ENCODE results near the gene TNXB. TPM values are rescaled to one million over a fixed set of nuclear protein-coding genes. Genes with fewer than 3 reads are reported as not detected.

Gene TNXB, protein sequence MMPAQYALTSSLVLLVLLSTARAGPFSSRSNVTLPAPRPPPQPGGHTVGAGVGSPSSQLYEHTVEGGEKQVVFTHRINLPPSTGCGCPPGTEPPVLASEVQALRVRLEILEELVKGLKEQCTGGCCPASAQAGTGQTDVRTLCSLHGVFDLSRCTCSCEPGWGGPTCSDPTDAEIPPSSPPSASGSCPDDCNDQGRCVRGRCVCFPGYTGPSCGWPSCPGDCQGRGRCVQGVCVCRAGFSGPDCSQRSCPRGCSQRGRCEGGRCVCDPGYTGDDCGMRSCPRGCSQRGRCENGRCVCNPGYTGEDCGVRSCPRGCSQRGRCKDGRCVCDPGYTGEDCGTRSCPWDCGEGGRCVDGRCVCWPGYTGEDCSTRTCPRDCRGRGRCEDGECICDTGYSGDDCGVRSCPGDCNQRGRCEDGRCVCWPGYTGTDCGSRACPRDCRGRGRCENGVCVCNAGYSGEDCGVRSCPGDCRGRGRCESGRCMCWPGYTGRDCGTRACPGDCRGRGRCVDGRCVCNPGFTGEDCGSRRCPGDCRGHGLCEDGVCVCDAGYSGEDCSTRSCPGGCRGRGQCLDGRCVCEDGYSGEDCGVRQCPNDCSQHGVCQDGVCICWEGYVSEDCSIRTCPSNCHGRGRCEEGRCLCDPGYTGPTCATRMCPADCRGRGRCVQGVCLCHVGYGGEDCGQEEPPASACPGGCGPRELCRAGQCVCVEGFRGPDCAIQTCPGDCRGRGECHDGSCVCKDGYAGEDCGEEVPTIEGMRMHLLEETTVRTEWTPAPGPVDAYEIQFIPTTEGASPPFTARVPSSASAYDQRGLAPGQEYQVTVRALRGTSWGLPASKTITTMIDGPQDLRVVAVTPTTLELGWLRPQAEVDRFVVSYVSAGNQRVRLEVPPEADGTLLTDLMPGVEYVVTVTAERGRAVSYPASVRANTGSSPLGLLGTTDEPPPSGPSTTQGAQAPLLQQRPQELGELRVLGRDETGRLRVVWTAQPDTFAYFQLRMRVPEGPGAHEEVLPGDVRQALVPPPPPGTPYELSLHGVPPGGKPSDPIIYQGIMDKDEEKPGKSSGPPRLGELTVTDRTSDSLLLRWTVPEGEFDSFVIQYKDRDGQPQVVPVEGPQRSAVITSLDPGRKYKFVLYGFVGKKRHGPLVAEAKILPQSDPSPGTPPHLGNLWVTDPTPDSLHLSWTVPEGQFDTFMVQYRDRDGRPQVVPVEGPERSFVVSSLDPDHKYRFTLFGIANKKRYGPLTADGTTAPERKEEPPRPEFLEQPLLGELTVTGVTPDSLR (N-terminal part only)
- total RNA-seq = 0.16 and 0.36 TPM in 2 replicates
- 0.39 TPM for polyA plus RNA-seq (2012)

DNA sequence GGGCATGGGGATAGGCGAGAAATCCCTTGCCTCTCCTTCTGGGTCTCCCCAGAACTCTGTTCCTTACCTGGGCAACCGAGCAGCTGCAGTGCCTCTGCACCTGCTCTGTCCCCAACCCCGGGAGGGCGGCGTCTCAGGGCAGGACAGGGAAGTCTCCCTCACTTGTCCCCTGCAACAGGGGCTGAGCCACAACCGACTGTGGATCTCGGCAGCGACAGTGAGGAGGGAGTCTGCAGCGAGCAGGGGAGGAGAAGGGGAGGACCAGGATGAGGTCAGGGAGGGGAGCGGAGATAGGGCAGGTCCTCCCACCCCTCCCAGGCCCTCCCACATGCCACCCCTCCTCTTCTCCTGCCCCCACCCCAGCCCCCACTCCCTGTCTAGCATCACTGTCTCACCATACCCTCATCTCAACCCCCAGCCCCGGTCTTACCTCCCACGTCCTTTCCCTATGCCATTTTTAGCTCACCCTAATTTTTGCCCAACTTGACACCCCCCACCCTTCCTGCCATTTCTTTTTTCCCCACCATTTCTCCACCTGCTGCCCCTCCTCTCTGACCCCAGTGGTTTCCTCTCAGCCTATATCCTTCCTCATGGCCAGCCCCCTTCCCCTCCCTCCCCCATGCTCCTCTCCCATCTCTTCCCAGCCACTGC, at the start of gene TNXB:
Gene TNXB (minus strand): TSS at position 225 of the 651 bp plus-strand sequence. CDS start 11,140 bp downstream, outside the sequence.
- DNase-seq (ENCODE audit: low read depth) = no peak

DNA sequence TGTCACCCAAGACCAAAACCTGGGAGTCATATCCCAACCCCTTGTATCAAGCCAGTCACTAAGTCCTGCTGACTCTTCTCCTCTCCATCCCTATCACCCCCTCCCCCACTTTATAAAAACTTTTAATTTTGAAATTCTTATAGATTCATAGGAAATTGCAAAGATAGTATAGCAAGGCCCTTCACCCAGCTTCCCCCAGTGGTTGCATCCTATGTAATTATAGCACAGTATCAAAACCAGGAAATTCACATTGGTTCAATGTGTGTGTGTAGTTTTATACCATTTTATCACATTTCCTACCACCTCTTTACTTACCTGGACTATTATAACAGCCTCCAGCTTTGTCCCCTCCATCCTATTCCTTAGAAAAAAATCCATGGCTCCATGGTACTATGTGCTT, 48.9 kb upstream of the TNXB start:
- DNase-seq (ENCODE audit: low read depth) = no peak

DNA sequence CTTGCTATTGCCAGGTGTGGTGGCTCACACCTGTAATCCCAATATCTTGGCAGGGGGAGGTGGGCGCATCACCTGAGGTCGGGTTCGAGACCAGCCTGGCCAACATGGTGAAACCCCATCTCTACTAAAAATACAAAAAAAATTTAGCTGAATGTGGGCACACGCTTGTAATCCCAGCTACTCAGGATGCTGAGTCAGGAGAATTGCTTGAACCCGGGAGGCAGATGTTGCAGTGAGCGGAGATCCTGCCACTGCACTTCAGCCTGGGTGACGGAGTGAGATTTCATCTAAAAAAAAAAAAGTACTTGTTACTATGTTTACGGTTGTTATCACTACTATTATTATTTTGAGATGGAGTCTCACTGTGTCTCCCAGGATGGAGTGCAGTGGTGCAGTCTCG, 47.8 kb upstream of the TNXB start:
- no peak for DNase-seq (ENCODE audit: low read depth)

DNA sequence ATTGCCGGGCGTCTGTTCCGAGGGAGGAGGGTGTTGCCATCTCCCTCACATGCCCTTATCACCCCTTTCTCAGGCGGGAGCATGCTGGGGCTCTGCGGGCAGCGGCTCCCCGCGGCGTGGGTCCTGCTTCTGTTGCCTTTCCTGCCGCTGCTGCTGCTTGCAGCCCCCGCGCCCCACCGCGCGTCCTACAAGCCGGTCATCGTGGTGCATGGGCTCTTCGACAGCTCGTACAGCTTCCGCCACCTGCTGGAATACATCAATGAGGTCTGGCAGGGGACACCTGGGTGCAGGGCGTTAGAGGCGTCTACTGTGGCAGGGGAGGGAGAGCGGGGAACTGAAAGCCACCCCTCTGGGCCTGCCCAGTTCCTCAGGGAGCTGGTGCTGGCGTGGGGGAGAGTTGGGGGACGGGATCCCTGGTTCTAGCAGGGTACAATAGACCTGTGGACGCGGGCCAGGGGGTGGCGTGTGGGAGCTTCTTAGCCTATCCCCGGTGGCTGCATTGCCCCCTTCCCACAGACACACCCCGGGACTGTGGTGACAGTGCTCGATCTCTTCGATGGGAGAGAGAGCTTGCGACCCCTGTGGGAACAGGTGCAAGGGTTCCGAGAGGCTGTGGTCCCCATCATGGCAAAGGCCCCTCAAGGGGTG, 45.5 kb upstream of the TNXB start:
- DNase-seq (ENCODE audit: low read depth) = peak; percentile 81

DNA sequence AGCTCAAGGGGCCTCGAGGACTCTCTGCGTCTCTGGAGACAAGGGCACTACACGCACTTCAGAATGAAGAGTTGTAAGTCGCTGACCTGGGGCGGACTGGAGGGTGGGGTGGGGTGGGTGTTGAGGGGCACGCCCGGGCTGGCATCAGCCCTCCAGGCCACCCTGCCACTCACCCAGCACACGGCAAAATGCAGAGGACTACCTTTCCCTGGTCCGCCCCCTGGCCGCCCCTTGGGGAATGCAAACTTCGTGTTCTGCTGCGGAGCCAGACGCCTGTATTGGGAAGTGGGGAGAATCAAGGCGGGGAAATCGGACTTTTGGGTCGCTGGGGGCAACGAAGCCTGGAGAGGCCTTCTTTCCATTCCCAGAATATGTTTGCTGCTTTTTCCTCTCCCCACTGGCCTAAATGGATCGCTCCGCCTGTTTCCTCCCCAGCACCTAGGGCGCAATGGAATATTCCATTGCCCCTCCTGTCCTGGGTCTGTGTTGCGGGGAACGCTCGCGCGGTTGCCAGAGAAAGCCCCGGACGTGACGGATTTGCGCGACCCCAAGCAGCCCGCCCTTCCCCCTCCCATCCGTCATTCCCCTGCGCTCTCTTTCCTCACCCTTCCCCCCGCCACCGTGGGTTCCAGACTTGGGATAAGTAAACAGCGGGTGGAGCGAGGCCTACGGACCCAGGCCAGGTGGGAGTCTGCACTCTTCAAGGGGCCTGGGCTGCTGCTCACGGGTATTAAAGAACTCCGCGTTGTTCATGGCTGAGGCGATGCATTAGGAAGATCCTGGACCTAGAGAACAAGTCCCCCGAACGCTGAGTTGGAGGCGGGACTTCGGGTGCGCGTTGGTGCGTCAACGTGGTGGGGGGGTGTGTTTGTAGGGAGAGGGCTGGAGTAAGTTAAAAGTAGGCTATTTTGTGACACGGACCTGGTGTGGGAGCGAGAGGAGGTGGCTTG, 44.7 kb upstream of the TNXB start, which contains the start of gene PPT2:
Gene PPT2 (plus strand): TSS at position 578 of the 950 bp plus-strand sequence. CDS start 454 bp downstream, outside the sequence.
- peak; percentile 94 for DNase-seq (ENCODE audit: low read depth)

DNA sequence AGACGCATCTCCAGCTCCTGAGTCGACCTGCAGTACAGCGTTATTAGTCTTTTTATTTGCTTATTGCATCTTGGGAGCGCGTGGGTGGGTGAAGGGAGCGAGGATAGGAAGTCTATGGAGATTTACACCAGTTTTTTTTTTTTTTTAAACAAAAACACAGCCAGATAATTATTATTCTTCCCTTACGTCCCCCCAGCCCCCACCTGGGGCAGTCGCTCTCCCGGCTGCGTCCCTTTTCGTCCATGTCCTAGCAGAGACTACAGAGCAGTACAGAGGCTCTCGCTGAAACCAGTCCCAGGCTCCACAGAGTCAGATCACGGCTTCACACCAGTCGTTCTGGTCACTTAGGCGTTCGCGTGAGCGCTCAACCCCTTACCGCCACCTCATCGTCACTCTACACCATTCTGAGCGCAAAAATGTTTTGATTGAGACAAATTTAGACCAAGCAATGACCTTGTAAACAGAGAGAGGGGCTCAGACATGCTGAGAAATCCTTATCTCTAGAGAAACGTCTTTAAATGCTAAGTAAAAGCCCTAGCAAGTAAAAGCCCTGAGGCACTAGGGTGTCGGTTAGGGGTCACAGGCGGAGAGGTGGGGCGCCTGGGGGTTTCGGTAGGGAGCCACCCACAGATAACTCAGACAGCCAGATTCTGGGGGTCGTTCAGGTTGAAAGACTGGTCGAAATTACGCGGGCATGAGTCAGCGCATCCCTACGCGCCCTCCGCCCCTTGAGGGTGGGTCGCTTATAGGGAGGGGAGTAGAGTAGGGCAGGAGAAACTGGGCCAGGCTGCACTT, 43.8 kb upstream of the TNXB start:
- DNase-seq (ENCODE audit: low read depth) = peak; percentile 16

DNA sequence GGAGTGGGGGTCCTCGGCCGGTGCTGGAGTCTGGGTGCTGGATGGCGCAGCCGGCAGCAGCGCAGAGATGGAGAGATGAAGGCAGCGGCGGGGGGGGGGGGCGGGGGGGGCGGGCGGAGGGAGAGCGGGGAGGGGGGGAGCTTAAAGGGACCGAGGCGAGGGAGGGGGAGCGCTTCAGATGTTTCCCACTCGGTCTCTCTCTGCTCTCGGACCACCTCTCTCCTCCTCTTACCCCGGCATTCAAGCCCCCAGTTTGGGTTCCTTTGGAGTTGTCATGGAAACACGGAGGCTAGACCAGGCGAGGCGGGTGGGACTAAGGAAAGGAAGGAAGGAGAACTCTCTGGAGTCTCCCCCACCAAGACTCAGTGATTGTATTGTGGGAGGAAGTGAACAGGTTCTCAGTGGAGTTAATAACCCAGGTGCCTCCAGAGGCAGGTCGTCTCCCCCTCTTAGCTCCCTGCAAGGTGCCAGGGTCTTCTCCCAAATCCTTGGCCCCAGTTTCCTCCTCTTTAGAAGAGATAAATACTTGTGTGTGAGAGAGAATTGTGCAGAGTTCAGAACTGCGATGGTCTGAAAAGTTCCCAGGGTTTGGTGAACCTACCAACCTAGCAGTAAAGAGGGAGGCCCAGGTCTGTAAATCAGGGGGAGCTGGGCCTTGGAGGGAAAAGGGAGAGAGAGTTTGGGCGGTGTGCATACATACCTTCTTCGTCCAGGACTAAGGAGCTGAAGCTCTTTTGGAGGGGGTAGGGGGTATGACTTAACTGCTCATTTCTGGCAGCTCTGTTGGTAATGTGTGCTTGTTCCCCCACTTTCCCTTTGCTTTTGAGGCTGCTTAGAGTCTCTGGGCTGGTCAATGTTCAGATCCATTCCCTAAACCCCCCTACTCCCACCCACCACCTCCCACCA, 43.0 kb upstream of the TNXB start, which contains the start of gene PRRT1:
Gene PRRT1 (minus strand): TSS at position 77 of the 906 bp plus-strand sequence. CDS start 112 bp downstream, outside the sequence.
- DNase-seq (ENCODE audit: low read depth) = no peak

DNA sequence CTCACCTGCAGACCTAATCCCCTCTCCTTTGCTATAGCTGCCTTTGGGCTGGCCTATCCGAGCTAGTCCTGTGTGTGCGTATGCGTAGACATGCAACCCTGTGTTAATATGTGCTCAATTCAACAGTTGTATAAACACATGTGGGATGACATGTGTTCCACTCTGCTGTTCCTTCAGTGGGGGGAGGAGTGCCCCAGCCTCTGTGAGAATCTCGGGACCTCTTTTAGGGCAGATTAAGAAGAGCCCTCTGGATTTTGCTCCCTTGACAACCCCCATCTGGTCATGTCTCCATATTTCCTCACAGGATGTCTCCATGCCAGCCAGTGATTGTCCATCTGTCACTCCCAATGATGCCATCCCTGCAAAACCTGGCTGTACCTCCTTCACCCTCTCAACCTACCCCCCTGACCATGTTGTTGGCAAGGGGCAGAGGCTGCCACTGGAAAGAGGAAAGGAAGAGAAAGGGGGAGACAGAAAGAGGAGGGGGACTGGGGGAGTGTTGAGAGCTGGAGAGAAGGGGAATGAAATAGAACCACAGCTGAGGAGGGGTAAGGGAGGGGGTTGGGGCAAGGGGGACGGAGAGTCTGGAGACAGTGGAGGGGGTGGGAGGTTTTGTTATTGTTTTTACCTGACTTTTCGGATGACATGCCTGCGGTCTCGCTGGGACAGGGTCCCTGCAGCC, 42.2 kb upstream of the TNXB start:
- no peak for DNase-seq (ENCODE audit: low read depth)

DNA sequence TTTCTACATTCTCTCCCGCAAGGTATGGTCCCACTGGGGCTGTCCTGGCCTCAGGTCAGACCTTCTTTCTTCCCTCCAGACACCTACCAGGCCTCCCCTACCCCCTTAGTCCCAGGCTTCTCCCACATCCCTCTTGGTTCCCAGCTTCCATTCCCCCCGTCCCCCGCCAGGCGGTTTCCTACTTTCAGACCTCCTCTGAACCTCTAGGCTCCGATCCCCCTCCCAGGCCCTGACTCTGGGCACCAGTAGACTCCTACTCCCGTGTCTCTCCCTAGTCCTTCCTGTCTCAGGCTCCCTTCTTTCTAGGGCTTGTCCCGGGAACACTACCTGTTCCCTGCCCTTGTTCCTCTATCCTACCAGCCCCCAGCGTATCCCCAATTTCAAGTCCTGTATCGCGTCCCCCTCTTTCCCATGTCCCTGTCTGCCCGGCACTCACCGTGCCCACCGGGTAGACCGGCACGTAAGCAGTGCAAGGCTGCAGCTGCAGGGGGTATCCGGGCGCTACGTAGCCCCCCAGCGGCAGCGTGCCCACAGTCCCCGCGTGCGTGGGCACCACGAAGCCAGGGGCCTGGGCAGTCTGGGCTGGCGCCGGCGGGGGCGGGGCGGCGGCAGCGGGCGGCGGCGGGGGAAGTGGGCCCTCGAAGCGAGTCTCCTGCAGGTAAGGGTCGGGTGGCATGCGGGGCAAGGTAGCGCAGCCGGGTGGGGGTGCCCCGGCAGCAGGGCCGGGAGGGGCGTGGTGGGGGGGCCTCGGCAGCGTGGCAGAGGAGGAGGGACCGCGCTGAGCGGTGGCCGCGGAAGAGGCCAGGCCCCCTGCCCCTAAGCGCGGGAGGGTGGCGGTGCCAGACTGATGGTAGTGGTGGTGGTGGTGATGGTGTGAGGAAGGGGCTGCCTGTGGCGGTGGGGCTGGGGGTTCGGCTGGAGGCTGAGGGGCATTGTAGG, 41.1 kb upstream of the TNXB start:
- no peak for DNase-seq (ENCODE audit: low read depth)

DNA sequence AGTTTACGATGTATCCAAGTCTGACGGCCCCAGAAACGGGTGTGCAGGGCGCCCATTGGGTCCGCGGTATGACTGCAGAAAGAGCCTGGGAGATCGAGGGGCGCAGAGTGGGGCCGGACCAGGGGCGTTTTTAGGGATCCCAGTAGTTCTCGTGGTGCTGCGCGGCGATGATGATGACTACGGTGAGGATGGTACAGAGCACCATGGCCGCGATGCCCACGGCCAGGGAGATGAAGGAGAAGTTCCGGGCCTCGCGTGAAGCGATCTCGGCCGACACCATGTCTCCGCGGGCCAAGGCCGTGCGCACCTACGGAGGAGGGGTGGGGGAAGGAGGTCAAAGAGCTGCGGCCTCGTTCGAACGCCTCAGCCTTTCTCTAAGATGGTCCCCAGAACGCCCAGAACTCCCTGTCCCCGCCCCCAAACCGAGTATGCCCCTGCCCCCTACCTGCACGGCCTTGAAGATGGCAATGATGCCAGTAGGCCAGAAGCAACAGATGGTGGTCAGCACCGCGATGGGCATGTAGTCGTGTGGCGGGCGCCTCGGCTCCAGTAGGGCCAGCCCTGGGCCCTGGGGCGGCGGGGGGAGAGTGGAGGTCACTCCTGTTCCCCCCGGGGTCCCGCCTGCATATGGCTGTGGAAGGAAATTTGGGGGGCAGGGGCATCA, 40.1 kb upstream of the TNXB start:
- DNase-seq (ENCODE audit: low read depth) = no peak

DNA sequence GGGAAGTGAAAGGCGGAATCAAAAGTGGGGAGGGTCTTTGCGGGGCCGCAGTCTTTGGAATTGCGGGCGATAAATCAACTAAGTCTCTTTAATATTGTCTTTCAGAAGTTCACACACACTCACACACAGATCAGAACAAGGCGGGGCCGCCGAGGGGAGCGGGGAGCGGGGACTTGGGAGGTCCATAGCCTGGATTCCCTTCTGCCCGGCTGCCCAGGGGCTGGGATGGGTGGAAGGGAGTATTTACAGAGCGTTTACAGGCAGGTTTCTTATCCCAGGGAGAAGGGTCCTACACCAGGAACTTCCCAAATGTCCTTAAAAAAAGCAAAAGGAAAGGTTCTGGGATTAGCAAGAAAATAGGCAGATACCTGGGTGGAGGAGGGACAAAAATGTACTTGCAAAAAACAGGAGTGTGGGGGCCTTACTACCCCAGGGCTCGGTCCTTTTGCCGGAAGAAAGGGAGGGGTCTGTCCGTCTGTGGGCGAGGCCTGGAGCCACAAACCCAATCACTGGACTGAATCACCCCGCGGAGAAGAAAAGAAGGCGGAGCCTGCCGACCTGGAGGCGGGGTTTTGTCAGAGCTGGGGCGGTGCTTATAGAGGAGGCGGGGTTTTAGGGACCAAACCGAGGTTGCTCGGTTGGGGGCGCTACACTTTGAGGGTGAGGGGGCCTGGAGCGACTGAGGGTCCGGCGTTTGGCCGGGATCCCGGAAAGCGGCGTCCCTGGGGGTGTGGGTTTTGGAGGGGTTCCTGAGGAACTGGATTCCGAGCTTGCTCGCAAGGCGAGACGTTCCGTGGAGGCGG, 39.4 kb upstream of the TNXB start:
- DNase-seq (ENCODE audit: low read depth) = no peak

DNA sequence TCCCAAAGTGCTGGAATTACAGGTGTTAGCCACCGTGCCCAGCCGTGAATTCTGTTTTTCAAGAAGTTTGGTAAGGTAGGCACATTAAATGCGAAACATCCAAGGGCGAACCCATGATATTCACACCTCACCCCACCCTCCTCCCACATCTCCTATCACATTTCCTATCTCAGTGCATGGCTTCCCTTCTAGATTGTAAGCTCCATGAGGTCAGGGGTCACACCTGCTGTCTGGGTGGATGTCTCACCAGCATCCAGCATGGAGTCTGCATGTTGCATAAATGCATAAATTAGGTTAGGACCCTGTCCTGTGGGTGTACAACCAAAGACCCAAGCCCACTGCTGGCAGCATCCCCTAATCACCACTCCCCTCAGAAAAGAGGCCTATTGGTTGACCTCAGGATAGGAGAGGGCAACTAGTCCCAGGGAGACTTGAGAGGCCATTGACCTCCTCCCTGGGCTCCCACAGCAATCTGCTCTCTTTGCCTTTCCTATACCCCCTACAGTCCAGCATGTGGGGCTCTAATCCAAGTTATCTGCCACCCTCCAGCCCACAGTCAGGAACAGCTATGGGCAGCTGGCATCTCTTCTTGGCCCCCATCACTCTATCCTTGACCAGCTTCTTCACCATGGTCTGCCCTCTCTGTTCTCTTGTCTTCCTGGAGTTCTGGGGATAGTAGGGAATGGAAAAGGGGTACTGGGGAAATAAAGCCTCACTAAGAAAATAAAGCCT, 38.4 kb upstream of the TNXB start:
- DNase-seq (ENCODE audit: low read depth) = no peak

DNA sequence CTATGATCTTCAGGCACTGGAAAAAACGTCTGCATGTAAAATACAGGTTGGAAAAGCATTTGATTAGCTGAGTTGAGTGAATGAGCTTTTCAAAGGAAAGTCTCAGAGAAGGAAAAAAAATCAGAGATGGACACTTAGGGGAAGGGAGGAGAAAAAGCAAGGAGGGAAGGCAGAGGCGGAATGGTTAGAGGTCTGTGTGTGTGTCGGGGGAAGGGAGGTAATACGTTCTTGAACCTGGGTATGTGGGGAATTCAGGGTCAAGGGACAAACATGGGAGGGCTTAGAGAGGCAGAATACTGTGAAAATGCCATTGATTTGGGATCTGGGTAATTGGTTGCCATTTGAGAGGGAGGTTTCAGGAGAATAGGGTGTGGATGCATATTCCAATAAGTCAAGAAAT, 37.5 kb upstream of the TNXB start:
- no peak for DNase-seq (ENCODE audit: low read depth)
